Measurements from ENCODE around the gene PTPN13. TPM values are rescaled to one million over a fixed set of nuclear protein-coding genes. Genes with fewer than 3 reads are reported as not detected.

PTPN13 gene
- total RNA-seq, 2 donors from 2014 or later, result 6.2 to 12.1 TPM

- H3K9me3 ChIP-seq, result no peaks in the 10 kb centered on the region
- DNase-seq (ENCODE audit: low spot score), result no peak
- no peak overlapping the region for H3K4me3 ChIP-seq
- TF ChIP-seq CTCF (IDR thresholded peaks at IDR 0.05), result no peak
- no peak overlapping the region for H3K27ac ChIP-seq
- no peaks in the 10 kb centered on the region for H3K36me3 ChIP-seq
- H3K4me1 ChIP-seq, result no peaks in the 10 kb centered on the region
- no peaks in the 10 kb centered on the region for H3K27me3 ChIP-seq
These were observed 39.7 kb downstream of the PTPN13 start for GRCh38 chr4:86633854-86634253.

GRCh38 chr4:86640469-86640868 is 46.4 kb downstream of the PTPN13 start:
- TF ChIP-seq CTCF (IDR thresholded peaks at IDR 0.05), result no peak
- no peak for DNase-seq (ENCODE audit: low spot score)
- no peaks in the 10 kb centered on the region for H3K27me3 ChIP-seq

GRCh38 chr4:86641516-86642090 is 47.5 kb downstream of the PTPN13 start:
- no peaks in the 10 kb centered on the region for H3K4me1 ChIP-seq
- H3K4me3 ChIP-seq, result no peak overlapping the region
- DNase-seq (ENCODE audit: low spot score), result no peak
- no peak overlapping the region for H3K27ac ChIP-seq
- no peaks in the 10 kb centered on the region for H3K9me3 ChIP-seq
- TF ChIP-seq CTCF (IDR thresholded peaks at IDR 0.05), result no peak
- no peaks in the 10 kb centered on the region for H3K27me3 ChIP-seq
- no peaks in the 10 kb centered on the region for H3K36me3 ChIP-seq

More at GRCh38 chr4:86640469-86640868, 46.4 kb downstream of the PTPN13 start:
- Histone ChIP-seq H3K4me1 (no peaks in the 10 kb centered on the region), H3K27ac (no peak overlapping the region), H3K4me3 (no peak overlapping the region), H3K9me3 (no peaks in the 10 kb centered on the region), H3K36me3 (no peaks in the 10 kb centered on the region)

- H3K36me3 ChIP-seq, result no peaks in the 10 kb centered on the region
- no peak for TF ChIP-seq CTCF (IDR thresholded peaks at IDR 0.05)
- peaks cover 0 to 17% of the 10 kb centered on the region in 2 donors for H3K9me3 ChIP-seq
- H3K27ac ChIP-seq, result no peak overlapping the region
- no peak overlapping the region for H3K4me3 ChIP-seq
- H3K4me1 ChIP-seq, result no peaks in the 10 kb centered on the region
- DNase-seq (ENCODE audit: low spot score), result no peak
- no peaks in the 10 kb centered on the region for H3K27me3 ChIP-seq
These were observed 50.8 kb downstream of the PTPN13 start for GRCh38 chr4:86644892-86645291.

- Histone ChIP-seq H3K4me3 (no peak overlapping the region), H3K27me3 (no peaks in the 10 kb centered on the region), H3K9me3 (peaks cover 0 to 53% of the 10 kb centered on the region in 2 donors), H3K27ac (no peak overlapping the region), H3K36me3 (no peaks in the 10 kb centered on the region), H3K4me1 (no peaks in the 10 kb centered on the region)
- TF ChIP-seq CTCF (IDR thresholded peaks at IDR 0.05), result no peak
- DNase-seq (ENCODE audit: low spot score), result no peak
These were observed 58.3 kb downstream of the PTPN13 start for GRCh38 chr4:86652332-86652932.

Measured in right atrium auricular region (tissue), 2 donors.